Fibroblast of lung (primary cell): ENCODE results near the gene TNRC6C.

Source experiments
- CTCF ChIP-seq, 2 donors: IDR thresholded peaks in 1 of 2; conservative IDR thresholded peaks in 1 of 2; 1 replicate in 1 of 2; 2 replicates in 1 of 2; pipeline ENCODE4 v1.5.1; 2011 to 2012; ENCODE audit warnings: low read length in 2 of 2, control low read depth in 1 of 2, inconsistent platforms in 1 of 2, low read depth in 1 of 2, mild to moderate bottlenecking in 1 of 2
- EZH2 ChIP-seq: IDR thresholded peaks from 2 replicates; pipeline ENCODE4 v1.5.1; 2012; ENCODE audit warnings: low read length, control low read depth, mild to moderate bottlenecking; ENCODE audit errors: missing control alignments

DNA sequence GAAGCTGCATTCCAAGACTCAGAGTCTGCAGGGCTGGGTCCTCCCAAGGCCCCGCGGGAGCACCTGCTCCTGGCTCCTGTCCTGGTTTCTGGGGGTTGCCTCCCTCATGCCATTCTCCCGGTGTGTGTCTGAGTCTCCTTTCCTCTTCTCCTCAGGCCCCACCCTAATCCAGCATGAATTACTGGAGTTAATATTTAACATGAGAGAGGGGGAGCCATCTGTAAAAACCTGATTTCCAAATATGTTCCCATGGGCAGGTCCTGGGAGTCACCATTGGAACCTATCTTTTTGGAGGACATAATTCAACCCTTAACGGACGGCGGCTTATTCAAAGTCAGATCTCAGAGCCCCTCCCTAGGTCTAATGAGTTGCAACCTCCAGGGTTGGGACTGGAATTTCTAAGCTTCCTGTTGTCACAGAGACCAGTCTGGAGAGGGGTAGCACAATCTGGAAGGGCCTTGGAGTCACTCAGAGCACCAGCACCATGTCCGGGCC lies 193.1 kb downstream of the TNRC6C start:
- TF ChIP-seq EZH2 (no peak), CTCF (conservative IDR thresholded peaks at IDR 0.05 in 1 of 2, IDR thresholded peaks at IDR 0.05 in 1 of 2; ENCODE audit: low read depth in 1 of 2, low read length in 2 of 2) (no peak)
